ENCODE measurements around the gene GALR3.

The GALR3 gene

DNA sequence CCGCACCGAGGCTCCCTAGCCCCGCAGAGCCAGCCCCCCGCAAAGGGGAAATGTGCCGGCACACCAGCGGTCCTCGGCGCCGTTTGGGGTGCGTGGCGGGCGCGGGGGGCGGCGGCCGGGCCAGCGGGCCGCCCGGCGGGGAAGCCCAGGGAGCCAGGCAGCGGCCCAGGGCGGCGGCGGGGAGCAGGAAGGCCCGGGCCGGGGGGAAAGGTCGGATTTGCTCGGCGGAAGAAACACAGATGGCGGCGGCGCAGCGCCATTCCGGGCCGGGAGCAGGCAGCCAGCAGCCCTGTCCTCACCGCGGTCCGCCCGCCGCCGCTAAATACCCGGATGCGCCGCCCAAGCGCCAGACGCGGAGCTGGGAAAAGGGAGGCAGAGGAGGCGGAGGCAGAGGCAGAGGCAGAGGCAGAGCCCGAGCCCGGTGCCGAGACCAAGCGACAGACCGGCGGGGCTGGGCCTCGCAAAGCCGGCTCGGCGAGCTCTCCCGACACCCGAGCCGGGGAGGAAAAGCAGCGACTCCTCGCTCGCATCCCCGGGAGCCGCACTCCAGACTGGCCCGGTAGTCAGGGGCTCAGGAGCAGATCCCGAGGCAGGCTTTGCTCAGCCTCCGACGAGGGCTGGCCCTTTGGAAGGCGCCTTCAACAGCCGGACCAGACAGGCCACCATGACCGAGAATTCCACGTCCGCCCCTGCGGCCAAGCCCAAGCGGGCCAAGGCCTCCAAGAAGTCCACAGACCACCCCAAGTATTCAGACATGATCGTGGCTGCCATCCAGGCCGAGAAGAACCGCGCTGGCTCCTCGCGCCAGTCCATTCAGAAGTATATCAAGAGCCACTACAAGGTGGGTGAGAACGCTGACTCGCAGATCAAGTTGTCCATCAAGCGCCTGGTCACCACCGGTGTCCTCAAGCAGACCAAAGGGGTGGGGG, 18.0 kb upstream of the GALR3 start (continued):
- TF ChIP-seq ZNF157 (tag by site-specific recombination; IDR thresholded peaks at IDR 0.05) (no peak), ZBTB8A (tag by site-specific recombination; IDR thresholded peaks at IDR 0.05) (peak; percentile 95), WT1 (tag by site-specific recombination; IDR thresholded peaks at IDR 0.05) (no peak; the same call in 1 of the 2 replicates), ZSCAN23 (tag by site-specific recombination; IDR thresholded peaks at IDR 0.05) (no peak), GFI1B (tag by site-specific recombination; IDR thresholded peaks at IDR 0.05) (no peak), ZNF548 (tag by site-specific recombination; IDR thresholded peaks at IDR 0.05) (no peak), ZNF658 (tag by site-specific recombination; IDR thresholded peaks at IDR 0.05) (no peak), ZNF146 (tag by site-specific recombination; IDR thresholded peaks at IDR 0.05) (0 out of 2 replicates have a peak, but pooled peaks have one; percentile 22), SALL2 (tag by site-specific recombination; IDR thresholded peaks at IDR 0.05; ENCODE audit: borderline replicate concordance) (no peak), ZNF473 (tag by site-specific recombination; IDR thresholded peaks at IDR 0.05) (no peak), ZNF132 (tag by site-specific recombination; IDR thresholded peaks at IDR 0.05; ENCODE audit: borderline replicate concordance) (no peak), ZNF596 (tag by site-specific recombination; IDR thresholded peaks at IDR 0.05) (peak; percentile 27; the same call in 1 of the 2 replicates), ZNF785 (tag by site-specific recombination; IDR thresholded peaks at IDR 0.05) (no peak), ZNF214 (tag by site-specific recombination; IDR thresholded peaks at IDR 0.05; ENCODE audit: borderline replicate concordance) (no peak), ZNF560 (tag by site-specific recombination; IDR thresholded peaks at IDR 0.05; ENCODE audit: borderline replicate concordance) (no peak), ZNF585B (tag by site-specific recombination; IDR thresholded peaks at IDR 0.05) (no peak), FEZF1 (tag by site-specific recombination; IDR thresholded peaks at IDR 0.05) (0 out of 2 replicates have a peak, but pooled peaks have one; percentile 10), ZNF510 (tag by site-specific recombination; IDR thresholded peaks at IDR 0.05; ENCODE audit: insufficient replicate concordance) (no peak), ZNF239 (tag by site-specific recombination; IDR thresholded peaks at IDR 0.05) (no peak), ZSCAN30 (tag by site-specific recombination; IDR thresholded peaks at IDR 0.05) (peak; percentile 96), ZNF837 (tag by site-specific recombination; IDR thresholded peaks at IDR 0.05) (no peak), KLF8 (tag by site-specific recombination; IDR thresholded peaks at IDR 0.05) (peak; percentile 80), SETDB1 (IDR thresholded peaks at IDR 0.05; ENCODE audit: insufficient read length, low read length) (no peak), ZNF830 (tag by site-specific recombination; IDR thresholded peaks at IDR 0.05; ENCODE audit: low read depth) (no peak), ZNF610 (tag by site-specific recombination; IDR thresholded peaks at IDR 0.05; ENCODE audit: borderline replicate concordance) (no peak), ZNF514 (tag by site-specific recombination; IDR thresholded peaks at IDR 0.05) (no peak)
- TF ChIP-seq, protein P1, sequence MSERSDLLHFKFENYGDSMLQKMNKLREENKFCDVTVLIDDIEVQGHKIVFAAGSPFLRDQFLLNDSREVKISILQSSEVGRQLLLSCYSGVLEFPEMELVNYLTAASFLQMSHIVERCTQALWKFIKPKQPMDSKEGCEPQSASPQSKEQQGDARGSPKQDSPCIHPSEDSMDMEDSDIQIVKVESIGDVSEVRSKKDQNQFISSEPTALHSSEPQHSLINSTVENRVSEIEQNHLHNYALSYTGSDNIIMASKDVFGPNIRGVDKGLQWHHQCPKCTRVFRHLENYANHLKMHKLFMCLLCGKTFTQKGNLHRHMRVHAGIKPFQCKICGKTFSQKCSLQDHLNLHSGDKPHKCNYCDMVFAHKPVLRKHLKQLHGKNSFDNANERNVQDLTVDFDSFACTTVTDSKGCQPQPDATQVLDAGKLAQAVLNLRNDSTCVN (tag by site-specific recombination; optimal IDR thresholded peaks at IDR 0.05) = peak; percentile 51
- TF ChIP-seq, protein P2, sequence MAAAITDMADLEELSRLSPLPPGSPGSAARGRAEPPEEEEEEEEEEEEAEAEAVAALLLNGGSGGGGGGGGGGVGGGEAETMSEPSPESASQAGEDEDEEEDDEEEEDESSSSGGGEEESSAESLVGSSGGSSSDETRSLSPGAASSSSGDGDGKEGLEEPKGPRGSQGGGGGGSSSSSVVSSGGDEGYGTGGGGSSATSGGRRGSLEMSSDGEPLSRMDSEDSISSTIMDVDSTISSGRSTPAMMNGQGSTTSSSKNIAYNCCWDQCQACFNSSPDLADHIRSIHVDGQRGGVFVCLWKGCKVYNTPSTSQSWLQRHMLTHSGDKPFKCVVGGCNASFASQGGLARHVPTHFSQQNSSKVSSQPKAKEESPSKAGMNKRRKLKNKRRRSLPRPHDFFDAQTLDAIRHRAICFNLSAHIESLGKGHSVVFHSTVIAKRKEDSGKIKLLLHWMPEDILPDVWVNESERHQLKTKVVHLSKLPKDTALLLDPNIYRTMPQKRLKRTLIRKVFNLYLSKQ (tag by site-specific recombination; IDR thresholded peaks at IDR 0.05; ENCODE audit: borderline replicate concordance) = no peak
- TF ChIP-seq, protein P3, sequence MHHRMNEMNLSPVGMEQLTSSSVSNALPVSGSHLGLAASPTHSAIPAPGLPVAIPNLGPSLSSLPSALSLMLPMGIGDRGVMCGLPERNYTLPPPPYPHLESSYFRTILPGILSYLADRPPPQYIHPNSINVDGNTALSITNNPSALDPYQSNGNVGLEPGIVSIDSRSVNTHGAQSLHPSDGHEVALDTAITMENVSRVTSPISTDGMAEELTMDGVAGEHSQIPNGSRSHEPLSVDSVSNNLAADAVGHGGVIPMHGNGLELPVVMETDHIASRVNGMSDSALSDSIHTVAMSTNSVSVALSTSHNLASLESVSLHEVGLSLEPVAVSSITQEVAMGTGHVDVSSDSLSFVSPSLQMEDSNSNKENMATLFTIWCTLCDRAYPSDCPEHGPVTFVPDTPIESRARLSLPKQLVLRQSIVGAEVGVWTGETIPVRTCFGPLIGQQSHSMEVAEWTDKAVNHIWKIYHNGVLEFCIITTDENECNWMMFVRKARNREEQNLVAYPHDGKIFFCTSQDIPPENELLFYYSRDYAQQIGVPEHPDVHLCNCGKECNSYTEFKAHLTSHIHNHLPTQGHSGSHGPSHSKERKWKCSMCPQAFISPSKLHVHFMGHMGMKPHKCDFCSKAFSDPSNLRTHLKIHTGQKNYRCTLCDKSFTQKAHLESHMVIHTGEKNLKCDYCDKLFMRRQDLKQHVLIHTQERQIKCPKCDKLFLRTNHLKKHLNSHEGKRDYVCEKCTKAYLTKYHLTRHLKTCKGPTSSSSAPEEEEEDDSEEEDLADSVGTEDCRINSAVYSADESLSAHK (tag by site-specific recombination; IDR thresholded peaks at IDR 0.05) = no peak
- TF ChIP-seq, protein P4, sequence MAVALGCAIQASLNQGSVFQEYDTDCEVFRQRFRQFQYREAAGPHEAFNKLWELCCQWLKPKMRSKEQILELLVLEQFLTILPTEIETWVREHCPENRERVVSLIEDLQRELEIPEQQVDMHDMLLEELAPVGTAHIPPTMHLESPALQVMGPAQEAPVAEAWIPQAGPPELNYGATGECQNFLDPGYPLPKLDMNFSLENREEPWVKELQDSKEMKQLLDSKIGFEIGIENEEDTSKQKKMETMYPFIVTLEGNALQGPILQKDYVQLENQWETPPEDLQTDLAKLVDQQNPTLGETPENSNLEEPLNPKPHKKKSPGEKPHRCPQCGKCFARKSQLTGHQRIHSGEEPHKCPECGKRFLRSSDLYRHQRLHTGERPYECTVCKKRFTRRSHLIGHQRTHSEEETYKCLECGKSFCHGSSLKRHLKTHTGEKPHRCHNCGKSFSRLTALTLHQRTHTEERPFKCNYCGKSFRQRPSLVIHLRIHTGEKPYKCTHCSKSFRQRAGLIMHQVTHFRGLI (tag by site-specific recombination; IDR thresholded peaks at IDR 0.05) = peak; percentile 69; the same call in 1 of the 2 replicates
- TF ChIP-seq, protein P5, sequence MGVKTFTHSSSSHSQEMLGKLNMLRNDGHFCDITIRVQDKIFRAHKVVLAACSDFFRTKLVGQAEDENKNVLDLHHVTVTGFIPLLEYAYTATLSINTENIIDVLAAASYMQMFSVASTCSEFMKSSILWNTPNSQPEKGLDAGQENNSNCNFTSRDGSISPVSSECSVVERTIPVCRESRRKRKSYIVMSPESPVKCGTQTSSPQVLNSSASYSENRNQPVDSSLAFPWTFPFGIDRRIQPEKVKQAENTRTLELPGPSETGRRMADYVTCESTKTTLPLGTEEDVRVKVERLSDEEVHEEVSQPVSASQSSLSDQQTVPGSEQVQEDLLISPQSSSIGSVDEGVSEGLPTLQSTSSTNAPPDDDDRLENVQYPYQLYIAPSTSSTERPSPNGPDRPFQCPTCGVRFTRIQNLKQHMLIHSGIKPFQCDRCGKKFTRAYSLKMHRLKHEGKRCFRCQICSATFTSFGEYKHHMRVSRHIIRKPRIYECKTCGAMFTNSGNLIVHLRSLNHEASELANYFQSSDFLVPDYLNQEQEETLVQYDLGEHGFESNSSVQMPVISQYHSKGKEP (tag by site-specific recombination; IDR thresholded peaks at IDR 0.05) = no peak

Measured in HEK293 (cell line).